ENCODE results near the gene GSDME.

Gene GSDME

GRCh38 chr7:24718977-24719491, 38.2 kb downstream of the GSDME start:
- DNase-seq, result peak; percentile 12

- DNase-seq, result no peak
These were observed 38.8 kb downstream of the GSDME start for GRCh38 chr7:24718431-24718831.

DNA sequence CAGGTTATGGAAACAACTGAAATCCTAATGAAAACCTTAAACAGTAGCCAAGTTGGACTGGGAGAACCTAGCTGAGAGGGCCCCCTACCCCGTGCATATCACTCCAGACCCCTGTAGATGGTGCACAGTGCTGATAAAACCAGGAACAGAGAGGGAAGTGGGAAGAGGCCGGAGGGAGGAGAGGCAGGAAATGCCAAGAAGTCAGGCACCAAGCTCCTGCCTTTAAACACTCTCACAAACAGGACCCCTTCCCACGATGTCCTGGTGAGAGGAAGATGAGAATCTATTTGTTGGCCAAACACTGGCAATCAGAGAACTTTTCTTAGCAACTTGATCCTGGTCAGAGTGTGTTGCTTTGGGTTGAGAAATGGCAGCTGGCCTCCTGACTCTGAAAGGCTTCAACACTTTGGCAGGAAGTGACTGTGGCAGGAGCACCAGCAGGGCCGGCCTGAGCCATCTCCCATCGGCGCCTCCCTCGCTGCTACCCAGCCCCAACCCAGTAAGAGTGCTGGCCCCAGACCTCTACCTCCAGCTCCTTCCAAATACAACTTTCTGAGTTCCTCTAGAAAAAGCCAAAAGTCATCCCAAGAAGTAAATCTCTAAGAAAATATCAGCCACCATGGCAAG, 39.5 kb downstream of the GSDME start:
- no peak for DNase-seq

DNA sequence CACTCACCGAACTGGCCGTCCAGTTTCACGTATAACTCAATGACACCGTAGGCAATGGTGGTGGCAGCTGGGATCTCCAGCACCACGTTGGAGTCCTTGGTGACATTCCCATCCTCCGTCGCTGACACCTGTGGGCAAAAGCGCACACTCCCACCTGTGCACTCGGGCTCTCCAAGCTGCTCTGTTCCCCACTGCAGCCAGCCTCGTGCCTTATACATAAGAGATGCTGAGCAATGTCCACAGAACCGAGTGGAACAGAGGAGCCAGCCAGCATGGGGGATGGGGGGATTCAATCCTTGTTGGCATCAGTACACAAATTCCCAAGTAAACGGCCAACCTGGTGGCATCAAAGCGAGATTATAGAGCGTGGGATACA, 40.0 kb downstream of the GSDME start:
- no peak for DNase-seq

- DNase-seq, result no peak
These were observed 40.6 kb downstream of the GSDME start for GRCh38 chr7:24716480-24717246.

- DNase-seq, result no peak
These were observed 41.4 kb downstream of the GSDME start for GRCh38 chr7:24715661-24716479.

- no peak for DNase-seq
These were observed 42.1 kb downstream of the GSDME start for GRCh38 chr7:24715171-24715570.

DNA sequence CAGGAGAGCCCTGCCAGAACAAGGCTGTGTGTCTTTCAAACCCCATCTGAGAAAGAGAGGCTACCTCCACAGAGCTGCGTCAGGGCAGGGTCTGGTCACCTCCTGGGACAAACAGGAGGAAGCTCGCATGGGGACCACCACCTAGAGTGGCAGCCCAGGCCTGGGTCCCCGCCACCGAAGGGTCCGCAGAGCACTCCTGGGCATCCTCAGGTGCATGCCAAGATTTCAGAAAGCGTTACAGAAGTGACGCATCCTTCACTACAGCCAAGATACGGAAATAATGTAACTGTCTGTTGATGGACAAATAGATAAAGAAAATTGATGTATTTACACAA, 42.6 kb downstream of the GSDME start:
- DNase-seq, result no peak

- DNase-seq, result no peak
These were observed 43.2 kb downstream of the GSDME start for GRCh38 chr7:24713850-24714675.

- DNase-seq, result no peak
These were observed 44.0 kb downstream of the GSDME start for GRCh38 chr7:24713039-24713793.

DNA sequence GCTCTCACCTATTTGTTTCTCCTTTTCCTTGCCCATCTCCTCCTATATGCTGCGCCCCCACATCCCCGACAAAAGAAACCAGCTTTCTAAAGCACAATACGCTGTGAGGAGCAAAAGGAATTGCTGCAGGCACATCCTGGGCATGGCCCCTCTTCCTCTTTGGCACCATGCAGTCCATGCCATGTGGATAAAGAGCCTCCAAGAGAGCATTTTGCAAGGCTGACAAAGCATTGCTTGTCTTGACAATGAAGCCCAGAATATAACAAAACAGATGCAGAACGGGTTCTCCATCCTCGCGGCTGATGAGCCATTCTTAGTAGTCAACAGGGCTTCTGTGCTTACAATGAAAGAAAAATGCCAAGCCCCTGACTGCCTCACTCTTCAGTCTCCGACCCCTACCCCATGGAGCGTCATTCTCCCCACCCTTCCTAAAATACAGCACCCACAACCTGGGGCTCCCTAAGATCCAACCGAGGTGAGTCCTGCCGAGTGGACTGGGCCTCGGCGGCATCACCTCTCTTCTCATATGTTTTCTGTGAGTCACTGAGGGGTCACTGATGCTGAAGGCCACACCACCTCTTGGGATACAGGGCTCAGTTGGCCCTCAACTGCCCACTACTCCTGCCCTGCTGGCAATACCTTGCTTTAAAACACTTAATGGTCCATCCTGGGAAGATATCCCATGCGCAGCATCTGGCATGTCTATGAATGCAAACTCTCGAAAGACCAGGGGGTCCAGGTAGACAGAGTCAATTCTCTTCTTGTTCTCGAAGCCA, 47.5 kb downstream of the GSDME start:
- DNase-seq, result no peak

- DNase-seq, result no peak
These were observed 48.2 kb downstream of the GSDME start for GRCh38 chr7:24709051-24709450.

DNA sequence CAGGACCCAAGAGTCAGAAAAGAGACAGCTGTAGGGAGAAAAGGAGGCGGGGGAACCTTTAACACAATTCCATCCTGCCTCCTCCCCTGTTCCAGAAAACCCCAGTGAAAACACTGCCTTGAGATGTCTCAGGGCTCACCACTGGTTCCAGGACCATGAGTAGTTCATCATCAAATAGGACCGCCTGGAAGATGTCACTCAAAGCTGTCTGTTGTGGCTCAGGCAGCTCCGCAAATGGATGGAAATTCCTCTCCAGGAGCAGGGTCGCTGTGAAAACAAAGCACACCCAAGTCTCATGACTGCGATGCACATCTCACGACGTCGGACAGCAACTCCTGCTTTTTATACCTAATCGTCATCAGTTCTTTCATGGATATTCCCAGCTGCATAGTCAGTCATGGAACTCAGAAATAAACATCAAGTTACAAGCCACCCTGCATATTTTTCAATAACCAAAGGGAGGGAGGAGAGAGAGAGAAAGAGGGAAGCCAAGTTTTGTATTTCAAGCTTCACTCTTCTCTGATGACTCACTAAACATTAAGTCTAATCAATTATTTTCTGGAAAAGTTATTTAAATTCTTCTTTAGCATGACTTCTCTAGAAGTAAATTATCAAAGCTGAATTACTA, 49.2 kb downstream of the GSDME start:
- DNase-seq, result no peak

DNA sequence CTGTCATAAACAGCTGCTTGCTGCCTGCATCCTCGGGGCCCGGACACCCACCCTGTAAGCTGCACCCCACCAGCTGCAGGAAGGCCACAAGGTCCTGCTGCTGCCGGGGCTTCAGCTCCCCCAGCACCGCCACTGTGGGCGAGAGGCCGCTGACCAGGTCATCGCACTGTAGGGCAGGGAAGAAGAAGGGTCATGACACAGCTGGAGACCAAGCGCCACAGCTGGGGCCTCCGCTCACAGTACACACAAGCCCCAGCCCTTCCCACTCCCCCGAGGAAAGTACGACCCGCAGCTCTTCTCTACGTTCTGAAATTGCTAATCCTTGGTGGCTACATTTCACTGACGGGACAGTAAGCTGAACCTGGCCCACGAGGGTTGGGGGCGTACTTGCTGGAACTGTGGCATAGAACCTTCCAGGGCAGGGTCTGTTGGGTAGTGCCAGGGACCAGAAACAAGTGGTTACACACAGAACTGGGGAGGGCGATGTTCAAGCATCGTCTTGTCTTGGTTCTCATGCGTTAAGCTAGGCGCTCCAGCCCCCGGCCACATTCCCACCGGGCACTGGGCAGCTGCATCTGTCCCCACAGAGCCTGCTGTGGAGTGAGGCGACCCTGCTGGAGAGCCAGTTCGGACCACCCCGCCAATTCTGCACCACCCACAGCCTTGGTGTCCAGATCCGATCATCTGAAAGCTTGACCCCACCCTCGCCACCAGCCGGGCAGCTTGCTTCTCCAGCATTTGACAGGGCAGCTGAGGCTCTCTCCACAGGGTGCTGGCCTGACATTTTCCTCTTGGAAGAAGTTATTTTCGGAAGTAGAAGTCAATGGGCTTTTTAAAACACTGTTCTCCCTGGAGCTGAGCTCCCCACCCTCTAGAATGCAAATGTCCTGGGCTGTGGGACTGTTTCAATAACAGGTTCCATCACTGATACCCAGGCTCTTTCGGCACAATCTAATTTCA, 50.8 kb downstream of the GSDME start:
- no peak for DNase-seq

DNA sequence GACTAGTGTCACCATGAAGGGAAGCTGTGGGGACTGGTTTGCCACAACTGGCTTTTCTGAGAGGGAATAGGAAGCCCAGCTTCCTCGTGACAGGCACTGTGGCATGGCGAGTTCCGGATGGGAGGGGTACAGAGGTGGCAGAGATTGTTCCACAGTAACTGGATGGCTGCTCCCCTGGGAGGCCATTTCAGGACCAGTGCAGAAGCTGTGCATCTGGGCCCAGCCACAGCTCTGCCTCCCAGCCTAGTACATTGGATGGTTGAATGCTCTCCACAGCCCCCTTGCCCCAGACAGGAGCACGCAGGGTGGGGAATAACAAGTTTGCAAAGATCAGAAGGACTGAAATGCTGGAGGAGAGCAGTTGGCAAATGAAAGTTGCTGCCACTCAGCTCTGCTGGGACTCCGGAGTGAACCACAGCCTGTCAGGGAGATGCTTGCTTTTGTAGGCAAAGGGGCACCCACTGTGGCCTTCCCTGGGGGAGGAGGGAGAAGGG, 51.8 kb downstream of the GSDME start:
- no peak for DNase-seq

DNA sequence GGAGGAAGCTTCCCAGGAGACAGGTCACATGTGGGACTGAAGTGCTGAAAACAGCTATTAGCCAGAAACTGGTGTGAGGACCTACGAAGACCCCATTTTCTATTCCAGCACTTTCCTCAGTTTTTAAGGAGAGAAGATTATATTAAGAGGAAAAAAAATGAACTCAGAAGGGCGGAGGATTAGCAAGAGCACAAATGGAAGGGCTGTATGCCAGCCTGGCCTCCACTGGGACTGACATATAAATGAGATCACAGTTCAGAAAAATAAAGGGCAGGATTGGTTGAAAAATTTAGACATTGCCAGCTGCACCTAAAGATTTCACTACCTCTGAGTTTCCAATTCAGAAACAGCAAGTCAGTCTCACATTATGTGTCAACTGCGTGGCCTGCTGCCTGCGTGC, 53.0 kb downstream of the GSDME start:
- no peak for DNase-seq

DNA sequence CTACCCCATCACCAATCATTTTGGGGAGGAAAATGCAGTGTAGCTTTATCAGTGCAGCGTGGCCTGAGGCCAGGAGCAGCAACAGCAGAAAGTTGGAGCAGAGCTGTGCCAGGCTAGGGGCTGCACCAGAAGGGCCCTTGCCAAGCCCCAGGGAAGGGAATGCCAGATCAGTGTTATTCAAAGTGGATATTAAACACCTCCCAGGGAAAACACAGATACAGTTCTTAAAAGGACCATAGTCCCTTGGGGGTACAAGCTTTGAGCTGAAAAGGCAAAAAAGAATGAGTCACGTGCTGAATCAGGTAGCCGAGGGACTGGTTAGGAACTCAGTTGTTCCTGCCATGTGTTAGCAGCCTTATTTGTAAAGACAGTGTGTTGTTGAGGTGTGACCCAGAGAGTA, 54.0 kb downstream of the GSDME start:
- no peak for DNase-seq

GRCh38 chr7:24702755-24703154, 54.5 kb downstream of the GSDME start:
- DNase-seq, result no peak
